Fibroblast of lung (primary cell): ENCODE measurements around the gene PEX11A.

Experiments
- EZH2 ChIP-seq: IDR thresholded peaks from 2 replicates; pipeline ENCODE4 v1.5.1; 2012; ENCODE audit warnings: low read length, control low read depth, mild to moderate bottlenecking; ENCODE audit errors: missing control alignments
- TF ChIP-seq, protein P1 (sequence below), 2 donors: IDR thresholded peaks in 1 of 2; conservative IDR thresholded peaks in 1 of 2; 1 replicate in 1 of 2; 2 replicates in 1 of 2; pipeline ENCODE4 v1.5.1; 2011 to 2012; ENCODE audit warnings: low read length in 2 of 2, control low read depth in 1 of 2, inconsistent platforms in 1 of 2, low read depth in 1 of 2, mild to moderate bottlenecking in 1 of 2

DNA sequence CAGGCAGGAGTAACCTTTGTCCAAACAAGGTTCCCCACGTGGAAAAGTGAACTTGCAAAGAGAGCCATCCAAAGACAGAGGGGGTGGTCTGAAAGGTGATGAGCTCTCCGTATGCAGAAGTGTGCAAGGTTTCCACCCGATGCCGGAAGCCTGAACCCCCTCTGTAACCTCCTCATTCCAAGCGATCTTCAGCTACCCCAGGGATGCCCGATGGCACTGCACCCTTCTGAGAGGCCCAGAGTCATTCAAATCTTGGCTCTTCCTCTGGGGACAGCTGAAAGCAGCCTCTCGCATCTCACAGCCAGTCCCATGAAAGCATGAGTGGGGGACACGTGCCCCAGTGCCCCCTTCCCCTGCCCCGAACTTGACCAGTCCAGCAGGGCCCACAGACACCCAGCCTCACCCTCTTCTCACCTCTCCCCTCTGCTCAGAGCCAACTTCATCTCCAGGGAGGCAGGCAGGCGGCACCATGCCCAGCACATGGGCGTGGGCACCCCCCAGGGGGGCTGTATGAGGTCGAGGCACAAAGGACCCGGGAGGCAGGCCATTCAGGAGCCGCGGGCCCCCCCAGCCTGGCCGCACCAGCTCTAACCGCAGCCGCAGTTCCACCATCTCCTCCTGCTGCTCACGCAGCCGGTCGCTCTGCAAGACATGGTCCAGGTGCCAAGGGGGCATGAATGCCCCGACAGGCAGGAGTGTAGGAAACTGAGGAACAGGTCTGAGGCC is 44.0 kb downstream of the PEX11A start:
- TF ChIP-seq, protein P1, sequence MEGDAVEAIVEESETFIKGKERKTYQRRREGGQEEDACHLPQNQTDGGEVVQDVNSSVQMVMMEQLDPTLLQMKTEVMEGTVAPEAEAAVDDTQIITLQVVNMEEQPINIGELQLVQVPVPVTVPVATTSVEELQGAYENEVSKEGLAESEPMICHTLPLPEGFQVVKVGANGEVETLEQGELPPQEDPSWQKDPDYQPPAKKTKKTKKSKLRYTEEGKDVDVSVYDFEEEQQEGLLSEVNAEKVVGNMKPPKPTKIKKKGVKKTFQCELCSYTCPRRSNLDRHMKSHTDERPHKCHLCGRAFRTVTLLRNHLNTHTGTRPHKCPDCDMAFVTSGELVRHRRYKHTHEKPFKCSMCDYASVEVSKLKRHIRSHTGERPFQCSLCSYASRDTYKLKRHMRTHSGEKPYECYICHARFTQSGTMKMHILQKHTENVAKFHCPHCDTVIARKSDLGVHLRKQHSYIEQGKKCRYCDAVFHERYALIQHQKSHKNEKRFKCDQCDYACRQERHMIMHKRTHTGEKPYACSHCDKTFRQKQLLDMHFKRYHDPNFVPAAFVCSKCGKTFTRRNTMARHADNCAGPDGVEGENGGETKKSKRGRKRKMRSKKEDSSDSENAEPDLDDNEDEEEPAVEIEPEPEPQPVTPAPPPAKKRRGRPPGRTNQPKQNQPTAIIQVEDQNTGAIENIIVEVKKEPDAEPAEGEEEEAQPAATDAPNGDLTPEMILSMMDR (conservative IDR thresholded peaks at IDR 0.05 in 1 of 2, IDR thresholded peaks at IDR 0.05 in 1 of 2; ENCODE audit: low read depth in 1 of 2, low read length in 2 of 2): no peak
- TF ChIP-seq EZH2: no peak
